ENCODE measurements around the gene CD79B. TPM values are rescaled to one million over a fixed set of nuclear protein-coding genes. Genes with fewer than 3 reads are reported as not detected.

CD79B gene
- total RNA-seq, 1 experiment from 2014 or later = 0.59 TPM

- TF ChIP-seq TCF7L2 (IDR thresholded peaks at IDR 0.05; ENCODE audit: borderline replicate concordance, extremely low read depth, insufficient read depth, insufficient read length) (no peak), ZFX (IDR thresholded peaks at IDR 0.05) (no peak)
- no peak overlapping the region for H3K4me3 ChIP-seq (replicated peaks in 1 of 2; ENCODE audit: low read depth in 1 of 2, low read length in 2 of 2)
- ChIA-PET CTCF (interaction anchor here (0.6 to 2.9 kb wide), 31 partner anchors 8 to 188 kb away, joined by 3 to 69 read pairs (median 7); partner anchors contain the start of genes CD79B and GH1), POLR2A (interaction anchor here (0.8 kb wide), 1 partner anchor 27 kb away, joined by 3 read pairs; no protein-coding TSS in a partner anchor), RAD21 (ENCODE audit: low non-redundant PET in 1 of 2, low total read pairs in 2 of 2, uncharacterized antibody in 2 of 2, unreplicated experiment in 2 of 2) (interaction anchor here (1.0 to 2.2 kb wide), 5 partner anchors 26 to 187 kb away, joined by 3 to 20 read pairs (median 4); partner anchors contain the start of genes CSHL1 (in 1 of the 2) and GH1 (in 1 of the 2))
- intact Hi-C loops (cut with micrococcal nuclease) = loop anchor here (1.0 kb wide), 1 partner anchor 27 kb away; no protein-coding TSS in a partner anchor
- ATAC-seq (no peak), DNase-seq (ENCODE audit: low read depth, low spot score) (no peak)
- no peak overlapping the region for H3K27ac ChIP-seq (ENCODE audit: low read depth, low read length)
- no peak overlapping the region for H3K9ac ChIP-seq (ENCODE audit: low read length)
- peaks cover 0 to 7% of the 10 kb centered on the region in 2 experiments; a peak in 1 of 4 replicates for H3K4me1 ChIP-seq (ENCODE audit: control insufficient read depth in 1 of 2, insufficient read depth in 2 of 2, low read length in 2 of 2)
- H3K79me2 ChIP-seq (ENCODE audit: insufficient read depth, low read length) = no peaks in the 10 kb centered on the region
- H2AFZ ChIP-seq (ENCODE audit: low read depth, low read length, poor library complexity, severe bottlenecking) = no peak overlapping the region
- H3K9me2 ChIP-seq (ENCODE audit: insufficient read depth) = no peaks in the 10 kb centered on the region
- no peaks in the 10 kb centered on the region for H3K9me3 ChIP-seq (ENCODE audit: control insufficient read depth in 1 of 2, insufficient read depth in 1 of 2, low read depth in 1 of 2, low read length in 2 of 2)
- H3K27me3 ChIP-seq (ENCODE audit: insufficient read depth, low read length) = no peaks in the 10 kb centered on the region
- H3K36me3 ChIP-seq (ENCODE audit: control insufficient read depth in 1 of 2, insufficient read depth in 2 of 2, low read length in 2 of 2) = no peaks in the 10 kb centered on the region
- no peaks in the 10 kb centered on the region for H4K20me1 ChIP-seq (ENCODE audit: insufficient read depth)
- H3K4me2 ChIP-seq (ENCODE audit: low read length) = no peak overlapping the region
- BruUV-seq (replicated peaks) = no TSS peak
These were observed 13.8 kb upstream of the CD79B start for GRCh38 chr17:63945784-63946439.

GRCh38 chr17:63944736-63945499 is 12.8 kb upstream of the CD79B start:
- no peaks in the 10 kb centered on the region for H3K9me2 ChIP-seq (ENCODE audit: insufficient read depth)
- no peak for DNase-seq (ENCODE audit: low read depth, low spot score)
- no peak overlapping the region for H2AFZ ChIP-seq (ENCODE audit: low read depth, low read length, poor library complexity, severe bottlenecking)
- no peak for TF ChIP-seq JUND (IDR thresholded peaks at IDR 0.05)
- TF ChIP-seq SIN3A (IDR thresholded peaks at IDR 0.05; ENCODE audit: low read depth) = no peak
- no peak for TF ChIP-seq YY1 (IDR thresholded peaks at IDR 0.05; ENCODE audit: extremely low read depth, insufficient replicate concordance, low read depth, low read length)
- TF ChIP-seq CEBPB (IDR thresholded peaks at IDR 0.05; ENCODE audit: low read depth) = no peak
- no peak for TF ChIP-seq FOSL1 (IDR thresholded peaks at IDR 0.05; ENCODE audit: low read depth)
- no peak for TF ChIP-seq SRF (IDR thresholded peaks at IDR 0.05; ENCODE audit: low read depth)
- TF ChIP-seq ELF1 (IDR thresholded peaks at IDR 0.05; ENCODE audit: borderline replicate concordance, low read depth) = no peak
- ChIA-PET RAD21 (ENCODE audit: low non-redundant PET in 1 of 2, low total read pairs in 2 of 2, uncharacterized antibody in 2 of 2, unreplicated experiment in 2 of 2) (interaction anchor here in 1 of 2 experiments (2.2 kb wide), 1 partner anchor 26 kb away, joined by 20 read pairs; the partner anchor contains the start of gene GH1), POLR2A (no interaction called here), CTCF (interaction anchor here (1.5 to 2.9 kb wide), 4 partner anchors 12 to 44 kb away, joined by 3 to 69 read pairs (median 20); partner anchors contain the start of gene GH1)
- H3K4me3 ChIP-seq (replicated peaks in 1 of 2; ENCODE audit: low read depth in 1 of 2, low read length in 2 of 2) = no peak overlapping the region
- no peaks in the 10 kb centered on the region for H3K79me2 ChIP-seq (ENCODE audit: insufficient read depth, low read length)
- no peaks in the 10 kb centered on the region for H3K27me3 ChIP-seq (ENCODE audit: insufficient read depth, low read length)
- no peak overlapping the region for H3K27ac ChIP-seq (ENCODE audit: low read depth, low read length)
- no peaks in the 10 kb centered on the region for H3K9me3 ChIP-seq (ENCODE audit: control insufficient read depth in 1 of 2, insufficient read depth in 1 of 2, low read depth in 1 of 2, low read length in 2 of 2)
- no peak for ATAC-seq
- H3K9ac ChIP-seq (ENCODE audit: low read length) = no peak overlapping the region
- intact Hi-C loops (cut with micrococcal nuclease) = no loop called here
- no peaks in the 10 kb centered on the region for H3K36me3 ChIP-seq (ENCODE audit: control insufficient read depth in 1 of 2, insufficient read depth in 2 of 2, low read length in 2 of 2)
- BruUV-seq (replicated peaks) = no TSS peak
- H3K4me2 ChIP-seq (ENCODE audit: low read length) = no peak overlapping the region
- no peaks in the 10 kb centered on the region for H4K20me1 ChIP-seq (ENCODE audit: insufficient read depth)
- peaks cover 0 to 4% of the 10 kb centered on the region in 2 experiments; a peak in 1 of 4 replicates for H3K4me1 ChIP-seq (ENCODE audit: control insufficient read depth in 1 of 2, insufficient read depth in 2 of 2, low read length in 2 of 2)

Measured in HCT116 (cell line).